IPS DF 6.9 (cell line): ENCODE measurements around the gene LCN9.

Source experiments
- DNase-seq: peaks from one replicate; pipeline ENCODE4 v3.0.0-alpha.2; 2013; ENCODE audit warnings: low read depth, low spot score
- H3K27ac ChIP-seq: one replicate; pipeline ENCODE4 v1.5.1; 2013; ENCODE audit warnings: low read length, control low read depth
- H3K27me3 ChIP-seq: 2 replicates; pipeline ENCODE4 v1.6.1; 2013; ENCODE audit warnings: mild to moderate bottlenecking, low read length; ENCODE audit not compliant: control insufficient read depth, insufficient read depth
- H3K36me3 ChIP-seq: 2 replicates; pipeline ENCODE4 v1.6.1; 2013; ENCODE audit warnings: low read length; ENCODE audit not compliant: control insufficient read depth, insufficient read depth
- H3K4me1 ChIP-seq: 2 replicates; pipeline ENCODE4 v1.6.1; 2013; ENCODE audit warnings: low read length; ENCODE audit not compliant: control insufficient read depth, insufficient read depth
- H3K4me3 ChIP-seq: 2 replicates; pipeline ENCODE4 v1.5.1; 2013; ENCODE audit warnings: mild to moderate bottlenecking, low read length
- H3K9me3 ChIP-seq: 2 replicates; pipeline ENCODE4 v1.6.1; 2013; ENCODE audit warnings: low read length, inconsistent platforms; ENCODE audit not compliant: control insufficient read depth, insufficient read depth
- WGBS: extraction: QIAGEN DNeasy Blood & Tissue Kit; methylation state at CpG from one replicate; pipeline ENCODE4 v1.1.7; 2013; ENCODE audit warnings: mixed read lengths, missing lambda C conversion rate; ENCODE audit not compliant: insufficient read length, insufficient coverage; 5-methylcytosine and 5-hydroxymethylcytosine counted together

The LCN9 gene

DNA sequence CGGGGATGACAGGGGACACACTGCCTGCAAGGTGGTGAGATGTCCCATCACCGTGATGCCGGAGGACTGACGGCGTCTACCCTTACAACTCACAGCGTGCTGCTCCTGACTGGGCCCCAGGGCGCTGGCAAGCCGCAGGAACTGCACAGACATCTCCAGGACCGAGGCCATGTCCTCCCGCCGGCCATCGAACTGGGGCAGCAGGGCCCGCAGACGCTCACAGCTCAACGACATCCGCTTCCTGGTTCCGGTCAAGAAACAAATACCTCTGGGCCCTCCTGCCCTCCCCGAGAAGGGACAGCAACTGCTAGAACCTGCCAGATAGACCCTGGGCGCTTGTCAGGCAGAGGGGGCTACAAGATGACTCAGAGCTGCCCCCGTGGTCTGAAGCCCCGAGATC, 35.1 kb downstream of the LCN9 start:
- H3K27me3 ChIP-seq, result peaks cover 4% of the 10 kb centered on the region; the same call in 1 of the 2 replicates
- H3K27ac ChIP-seq, result no peak overlapping the region
- no peaks in the 10 kb centered on the region for H3K9me3 ChIP-seq
- no peak for DNase-seq
- no peaks in the 10 kb centered on the region for H3K36me3 ChIP-seq
- no peak overlapping the region for H3K4me3 ChIP-seq
- whole genome bisulfite sequencing, result no CpG with 5 or more reads among the region's 21 CpGs
- H3K4me1 ChIP-seq, result peaks cover 4% of the 10 kb centered on the region; the same call in 1 of the 2 replicates

DNA sequence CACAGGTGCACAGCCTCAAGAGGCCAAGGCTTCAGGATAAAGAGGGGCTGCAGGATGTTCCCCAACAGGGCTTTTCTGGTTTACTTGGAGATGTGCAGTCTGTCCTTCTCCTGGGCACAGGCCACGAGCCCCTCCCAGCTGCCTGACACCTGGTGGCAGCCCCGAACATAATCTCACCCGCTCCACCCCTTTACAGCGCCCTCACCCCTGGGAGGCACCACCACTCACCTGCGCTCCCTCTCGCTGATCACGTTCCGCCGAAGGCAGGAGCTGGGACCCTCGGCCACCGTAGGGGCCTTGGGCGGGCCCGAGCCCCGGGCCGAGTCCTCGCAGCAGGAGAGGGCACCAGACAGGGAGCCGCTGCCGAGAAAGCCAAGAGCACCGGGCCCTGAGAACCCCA, 35.7 kb downstream of the LCN9 start:
- Histone ChIP-seq H3K36me3 (no peaks in the 10 kb centered on the region), H3K27ac (no peak overlapping the region), H3K4me3 (no peak overlapping the region), H3K4me1 (peaks cover 5% of the 10 kb centered on the region; the same call in 1 of the 2 replicates), H3K27me3 (peaks cover 4% of the 10 kb centered on the region; the same call in 1 of the 2 replicates), H3K9me3 (no peaks in the 10 kb centered on the region)
- no CpG with 5 or more reads among the region's 19 CpGs for WGBS
- DNase-seq, result no peak

DNA sequence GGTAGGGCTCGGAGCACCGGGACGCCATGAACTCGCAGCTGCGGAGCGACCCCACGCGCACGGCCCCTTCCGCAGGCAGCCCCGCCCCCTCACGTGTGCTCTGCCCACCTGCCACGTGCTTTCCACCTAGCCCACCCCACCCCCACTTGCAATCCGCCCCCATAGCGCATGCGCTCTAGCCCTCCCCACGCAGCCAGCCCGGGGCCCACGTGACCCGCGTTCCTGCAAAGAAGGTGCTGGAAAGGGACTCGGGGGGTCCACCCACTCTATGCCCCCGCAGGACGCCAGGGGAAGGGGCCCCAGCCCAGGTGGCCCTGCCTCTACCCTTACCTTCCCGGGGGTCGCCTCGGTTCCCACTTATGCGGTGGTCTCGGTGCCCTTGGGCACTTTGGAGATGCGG, 36.3 kb downstream of the LCN9 start, which contains the start of gene SOHLH1:
Gene SOHLH1 (minus strand): TSS at position 42 of the 400 bp plus-strand sequence. CDS start 14 bp downstream, at position 28.
- Histone ChIP-seq H3K27me3 (peaks cover 4% of the 10 kb centered on the region; the same call in 1 of the 2 replicates), H3K4me1 (peaks cover 7% of the 10 kb centered on the region; the same call in 1 of the 2 replicates), H3K27ac (no peak within 1 kb of the TSS), H3K4me3 (no peak within 1 kb of the TSS), H3K9me3 (no peaks in the 10 kb centered on the region), H3K36me3 (no peaks in the 10 kb centered on the region)
- no peak for DNase-seq
- no CpG with 5 or more reads among the region's 30 CpGs for WGBS

DNA sequence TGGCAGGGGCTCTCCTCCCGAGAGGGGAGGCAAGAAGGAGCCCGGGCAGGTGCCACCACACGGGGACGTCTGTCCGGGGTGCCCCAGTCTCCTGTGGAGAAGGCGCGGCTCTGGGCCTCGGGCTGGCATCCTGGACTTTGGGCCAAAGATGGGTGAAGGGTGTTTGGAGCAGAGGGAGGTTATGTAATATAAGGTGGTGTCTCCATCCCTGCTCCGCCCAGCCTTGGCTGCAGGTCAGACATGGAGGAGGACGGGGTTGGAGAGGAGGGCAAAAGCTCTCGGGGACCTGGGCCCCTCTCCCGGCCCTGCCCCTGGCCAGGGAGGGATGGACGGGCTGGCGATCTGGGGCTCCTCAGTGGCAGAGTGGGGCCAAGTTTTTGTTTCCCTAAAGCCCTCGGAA, 37.4 kb downstream of the LCN9 start:
- H3K36me3 ChIP-seq, result no peaks in the 10 kb centered on the region
- no peak overlapping the region for H3K27ac ChIP-seq
- peaks cover 4% of the 10 kb centered on the region; the same call in 1 of the 2 replicates for H3K27me3 ChIP-seq
- no CpG with 5 or more reads among the region's 15 CpGs for WGBS
- DNase-seq, result no peak
- H3K9me3 ChIP-seq, result no peaks in the 10 kb centered on the region
- H3K4me3 ChIP-seq, result no peak overlapping the region
- H3K4me1 ChIP-seq, result peaks cover 7% of the 10 kb centered on the region; the same call in 1 of the 2 replicates

DNA sequence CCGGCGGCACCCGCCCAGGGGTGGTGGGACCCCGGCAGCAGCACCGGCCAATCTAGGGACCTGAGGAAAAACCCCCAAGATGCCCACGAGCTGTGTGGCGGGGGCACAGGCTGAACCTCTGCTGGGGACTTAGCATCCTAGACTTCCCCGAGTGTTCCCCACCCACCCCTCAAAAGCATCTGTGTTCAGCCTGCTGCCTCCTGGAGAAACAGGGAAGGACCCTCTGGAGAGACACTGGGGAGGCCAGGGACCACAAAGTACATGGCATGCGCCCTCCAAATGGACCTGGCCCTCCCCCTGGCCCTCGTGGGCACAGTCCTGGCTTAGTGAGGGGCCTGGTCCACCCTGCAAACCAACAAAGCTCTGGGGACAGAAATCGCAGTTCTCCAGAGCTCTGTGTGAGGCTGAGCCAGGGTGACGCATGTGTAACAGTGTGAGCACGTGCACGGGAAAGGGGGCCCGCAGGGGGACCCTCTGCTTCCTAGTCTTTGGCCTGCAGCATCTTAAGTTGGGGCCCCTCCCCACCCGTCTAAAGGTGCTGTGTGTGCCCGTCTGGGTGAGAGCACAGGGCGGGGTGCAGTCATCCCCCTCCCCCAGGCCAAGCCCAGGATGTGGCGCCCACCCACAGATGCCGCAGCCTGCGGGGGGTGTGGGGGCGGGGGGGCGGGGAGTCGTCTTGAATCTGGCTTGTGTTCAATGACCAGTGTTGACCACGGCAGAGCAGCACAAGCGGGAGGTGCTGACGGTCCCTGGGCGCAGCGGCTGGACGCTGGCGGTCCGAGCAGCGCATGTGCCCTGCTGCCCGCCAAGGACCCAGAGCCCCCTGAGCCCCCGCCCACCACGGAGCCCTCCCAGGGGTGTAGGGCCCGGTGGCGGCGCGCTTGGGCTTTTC, 38.2 kb downstream of the LCN9 start:
- DNase-seq, result no peak
- WGBS, result no CpG with 5 or more reads among the region's 40 CpGs
- no peaks in the 10 kb centered on the region for H3K9me3 ChIP-seq
- no peaks in the 10 kb centered on the region for H3K36me3 ChIP-seq
- H3K27ac ChIP-seq, result no peak overlapping the region
- peaks cover 4% of the 10 kb centered on the region; the same call in 1 of the 2 replicates for H3K27me3 ChIP-seq
- H3K4me1 ChIP-seq, result peaks cover 7% of the 10 kb centered on the region; the same call in 1 of the 2 replicates
- H3K4me3 ChIP-seq, result peak overlapping the region; percentile 41; the same call in 1 of the 2 replicates

DNA sequence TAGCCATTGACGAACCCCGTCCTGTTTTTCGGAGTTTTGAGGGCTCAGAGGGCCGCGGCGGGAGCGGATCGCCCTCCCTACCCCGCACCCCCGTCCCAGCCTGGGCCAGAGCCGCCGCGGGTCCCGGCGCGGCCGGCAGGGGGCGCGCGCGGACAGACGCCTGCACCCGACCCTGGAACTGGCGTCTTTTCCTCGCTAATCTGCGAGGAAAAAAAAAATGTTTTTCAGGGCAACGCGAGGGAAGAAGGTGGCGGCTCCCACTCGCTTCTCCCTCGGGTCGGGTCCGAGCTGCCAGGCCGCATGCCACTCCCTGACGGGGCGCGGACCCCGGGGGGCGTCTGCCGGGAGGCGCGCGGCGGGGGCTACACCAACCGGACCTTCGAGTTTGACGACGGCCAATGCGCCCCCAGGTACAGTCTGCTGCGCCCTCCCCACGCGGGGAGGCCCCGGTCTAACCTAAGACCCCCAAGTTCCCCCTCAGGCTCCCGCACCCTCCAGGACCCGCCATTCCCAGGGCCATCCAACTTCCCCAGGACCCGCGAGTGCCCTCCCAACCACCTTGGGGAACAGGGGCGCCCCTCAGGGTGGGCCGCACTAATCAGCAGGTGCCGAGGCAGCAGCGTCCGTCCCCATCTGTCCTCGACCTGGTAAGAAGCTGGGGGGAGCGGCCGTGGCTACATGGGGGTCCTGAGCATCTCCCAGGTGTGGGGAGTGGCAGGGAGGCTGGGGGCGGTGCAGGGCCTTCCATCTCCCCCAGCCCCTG, 39.0 kb downstream of the LCN9 start, which contains the start of gene KCNT1:
Gene KCNT1 (plus strand): TSS at position 227 of the 763 bp plus-strand sequence. CDS start 74 bp downstream, at position 301.
- no CpG with 5 or more reads among the region's 66 CpGs for WGBS
- no peak for DNase-seq
- H3K4me3 ChIP-seq, result peak within 1 kb of the TSS; percentile 43

DNA sequence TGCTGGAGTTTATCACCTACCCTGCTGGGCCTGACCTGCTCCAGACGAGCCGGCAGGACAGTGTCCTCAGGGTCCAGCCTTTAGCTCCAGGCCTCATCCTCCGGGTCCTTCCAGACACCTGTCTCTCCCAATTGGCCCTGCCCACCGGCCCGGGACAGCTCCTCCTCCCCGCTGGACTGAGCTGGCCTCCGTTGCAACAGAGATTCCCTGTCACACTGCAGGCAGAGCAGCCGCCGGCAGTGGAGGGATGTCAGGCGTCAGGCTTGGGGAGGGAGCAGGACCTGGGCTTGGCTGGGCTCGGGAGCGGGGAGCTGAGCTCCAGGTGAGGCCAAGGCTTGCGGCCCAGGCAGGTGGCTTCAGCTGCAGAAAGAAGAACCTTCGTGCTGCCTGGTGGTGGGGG, 40.6 kb downstream of the LCN9 start:
- DNase-seq, result no peak
- no CpG with 5 or more reads among the region's 14 CpGs for WGBS
- Histone ChIP-seq H3K4me1 (peaks cover 7% of the 10 kb centered on the region; the same call in 1 of the 2 replicates), H3K4me3 (no peak overlapping the region), H3K27me3 (peaks cover 4% of the 10 kb centered on the region; the same call in 1 of the 2 replicates), H3K36me3 (no peaks in the 10 kb centered on the region), H3K9me3 (no peaks in the 10 kb centered on the region), H3K27ac (no peak overlapping the region)

More for the DNA sequence above, 39.0 kb downstream of the LCN9 start, which contains the start of gene KCNT1:
- Histone ChIP-seq H3K9me3 (no peaks in the 10 kb centered on the region), H3K27me3 (peaks cover 4% of the 10 kb centered on the region; the same call in 1 of the 2 replicates), H3K27ac (no peak within 1 kb of the TSS), H3K4me1 (peaks cover 7% of the 10 kb centered on the region; the same call in 1 of the 2 replicates), H3K36me3 (no peaks in the 10 kb centered on the region)

DNA sequence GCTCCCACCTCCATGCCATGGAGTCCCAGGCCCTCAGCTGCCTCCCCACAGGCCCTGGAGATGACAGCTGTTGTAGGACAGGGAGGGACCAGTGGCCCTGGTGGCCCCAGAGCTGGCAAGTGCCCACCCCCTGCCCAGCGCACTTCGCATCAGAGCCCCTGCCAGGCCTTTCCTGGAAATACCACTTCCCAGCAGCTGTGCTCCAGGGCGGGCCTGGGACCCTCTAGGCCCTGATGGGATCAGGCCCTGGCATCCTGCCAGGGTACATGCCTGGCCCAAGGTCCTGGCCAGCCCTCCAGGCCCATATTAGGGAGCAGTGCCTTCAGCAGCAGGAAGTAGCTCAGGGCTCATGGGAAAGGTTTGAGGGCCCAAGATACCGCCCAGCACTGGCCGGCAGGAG, 41.4 kb downstream of the LCN9 start:
- no CpG with 5 or more reads among the region's 5 CpGs for WGBS
- Histone ChIP-seq H3K4me3 (no peak overlapping the region), H3K27ac (no peak overlapping the region), H3K4me1 (peaks cover 7% of the 10 kb centered on the region; the same call in 1 of the 2 replicates), H3K9me3 (no peaks in the 10 kb centered on the region), H3K27me3 (peaks cover 4% of the 10 kb centered on the region; the same call in 1 of the 2 replicates), H3K36me3 (no peaks in the 10 kb centered on the region)
- DNase-seq, result no peak

DNA sequence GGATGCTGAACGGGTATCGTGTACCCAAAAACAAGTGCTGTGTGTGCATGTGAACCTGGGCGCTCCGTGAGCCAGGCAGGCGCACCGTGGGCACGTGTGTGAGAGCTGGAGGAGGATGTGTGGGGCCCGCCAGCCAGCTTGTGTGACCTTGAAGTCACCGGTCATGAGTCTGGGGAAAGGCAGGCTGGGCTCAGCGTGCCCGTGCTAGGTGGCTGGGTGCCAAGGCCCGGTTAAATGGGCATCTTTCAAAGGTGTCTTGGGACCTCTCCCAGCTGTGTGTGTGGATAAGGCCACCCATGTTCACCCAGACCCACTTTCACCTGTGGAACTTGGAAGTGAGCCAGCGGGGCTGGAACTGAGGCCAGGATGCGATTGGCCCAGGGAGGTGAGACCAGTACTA, 42.3 kb downstream of the LCN9 start:
- Histone ChIP-seq H3K27ac (no peak overlapping the region), H3K27me3 (peaks cover 4% of the 10 kb centered on the region; the same call in 1 of the 2 replicates), H3K36me3 (no peaks in the 10 kb centered on the region), H3K4me3 (no peak overlapping the region), H3K4me1 (peaks cover 7% of the 10 kb centered on the region; the same call in 1 of the 2 replicates), H3K9me3 (no peaks in the 10 kb centered on the region)
- no CpG with 5 or more reads among the region's 14 CpGs for WGBS
- no peak for DNase-seq

DNA sequence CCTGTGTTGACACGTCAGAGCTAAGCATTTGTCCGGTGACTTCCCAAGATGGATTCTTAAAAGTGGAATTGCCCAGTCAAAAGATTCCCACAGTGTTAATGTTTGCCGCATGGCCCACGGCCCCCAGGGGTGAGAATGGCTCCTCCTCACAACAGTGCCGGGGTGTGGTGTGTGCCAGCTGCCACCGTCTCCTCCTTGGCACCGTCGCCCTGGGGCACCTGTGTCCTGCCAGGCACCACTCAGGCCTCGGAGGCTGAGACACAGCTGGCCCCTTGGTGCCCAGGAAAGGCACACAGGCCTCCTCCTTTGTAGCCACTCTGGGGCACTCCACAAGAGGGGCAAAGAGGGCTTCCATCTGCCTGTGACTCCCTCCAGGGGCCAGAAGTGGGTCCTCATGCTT, 43.2 kb downstream of the LCN9 start:
- Histone ChIP-seq H3K9me3 (no peaks in the 10 kb centered on the region), H3K27ac (no peak overlapping the region), H3K36me3 (no peaks in the 10 kb centered on the region), H3K4me1 (peaks cover 5% of the 10 kb centered on the region; the same call in 1 of the 2 replicates), H3K4me3 (no peak overlapping the region), H3K27me3 (peaks cover 4% of the 10 kb centered on the region; the same call in 1 of the 2 replicates)
- no CpG with 5 or more reads among the region's 9 CpGs for WGBS
- DNase-seq, result no peak
